T-helper 17 cell (primary cell): Measurements from ENCODE around the gene OR5M10. TPM values are rescaled to one million over a fixed set of nuclear protein-coding genes. Genes with fewer than 3 reads are reported as not detected.
"Not testable (repeated sequence)": the region's sequence is repeated elsewhere in the genome, so short reads cannot be mapped to it uniquely, and the experiment has no call there.

Source experiments
- ATAC-seq: fragments of 150-1000 bp; cut with Tn5 transposase; 2 replicates; pipeline ENCODE4 v1.10.0; 2021; ENCODE audit warnings: mild to moderate bottlenecking, moderate library complexity
- DNase-seq, 3 donors: peaks; one replicate each; pipeline versions ENCODE4 v3.0.0 to v3.0.0-alpha.2; 2020 to 2021
- H3K9me3 ChIP-seq: one replicate; pipeline ENCODE4 v1.7.0; 2013; ENCODE audit warnings: low read length, mild to moderate bottlenecking; ENCODE audit not compliant: control insufficient read depth, poor library complexity, severe bottlenecking
- H3K27ac Mint-ChIP-seq: one replicate; pipeline ENCODE4 v1.8.0; 2022; ENCODE audit warnings: mild to moderate bottlenecking, moderate library complexity, mixed read lengths
- H3K27me3 Mint-ChIP-seq: one replicate; pipeline ENCODE4 v1.8.0; 2022; ENCODE audit warnings: mixed read lengths
- H3K36me3 Mint-ChIP-seq: one replicate; pipeline ENCODE4 v1.8.0; 2022; ENCODE audit warnings: low read depth, mixed read lengths
- H3K4me1 Mint-ChIP-seq: one replicate; pipeline ENCODE4 v1.8.0; 2022; ENCODE audit warnings: mild to moderate bottlenecking, mixed read lengths
- H3K4me3 Mint-ChIP-seq: one replicate; pipeline ENCODE4 v1.8.0; 2022; ENCODE audit warnings: mild to moderate bottlenecking, moderate library complexity, mixed read lengths
- total RNA-seq, 4 donors: library from RNA in 2 of 4; stranded (reverse) in 2 of 4; gene quantifications; one replicate each; pipeline ENCODE4 v1.2.3 and lab custom pipeline; 2022 to 2026

OR5M10 gene
- total RNA-seq (not detected), total RNA-seq (lab: John Stamatoyannopoulos, UW) (0 reads per million in 2 donors)

GRCh38 chr11:56577621-56578020, at the start of gene OR5M10:
TSS of gene OR5M10 (minus strand) at chr11:56577721. CDS start at chr11:56577721, 0 bp downstream.
- no peaks in the 10 kb centered on the region for H3K4me1 Mint-ChIP-seq
- H3K27ac Mint-ChIP-seq: no peak within 1 kb of the TSS
- no peaks in the 10 kb centered on the region for H3K9me3 ChIP-seq
- DNase-seq (no peak), ATAC-seq (no peak)
- no peaks in the 10 kb centered on the region for H3K27me3 Mint-ChIP-seq
- H3K4me3 Mint-ChIP-seq: no peak within 1 kb of the TSS
- no peaks in the 10 kb centered on the region for H3K36me3 Mint-ChIP-seq

GRCh38 chr11:56625946-56626345, 48.4 kb upstream of the OR5M10 start:
- Mint-ChIP-seq H3K27ac (no peak overlapping the region), H3K4me1 (no peaks in the 10 kb centered on the region), H3K27me3 (no peaks in the 10 kb centered on the region), H3K4me3 (no peak overlapping the region), H3K36me3 (no peaks in the 10 kb centered on the region)
- ATAC-seq (no peak), DNase-seq (no peak)
- no peaks in the 10 kb centered on the region for H3K9me3 ChIP-seq

DNA sequence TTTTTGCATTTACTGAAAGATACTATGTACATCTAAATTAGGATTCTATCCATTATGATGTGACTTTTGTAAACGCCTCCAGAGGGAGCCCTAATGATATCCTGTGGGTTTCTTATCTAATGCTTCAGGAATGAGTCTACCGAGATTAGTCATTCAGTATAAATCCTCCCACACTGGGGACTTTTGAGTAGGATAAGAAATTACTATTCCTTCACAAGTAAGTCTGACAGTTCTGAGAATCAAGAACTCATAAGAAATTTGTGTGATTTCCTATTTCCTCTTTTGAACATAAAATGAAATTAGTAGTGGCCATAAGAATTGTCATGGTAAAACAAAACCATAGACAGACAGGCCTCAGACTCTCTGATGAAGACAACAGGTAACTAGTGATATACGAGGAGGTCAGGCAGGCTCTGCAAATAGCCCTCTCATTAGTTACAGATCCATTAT, 47.2 kb upstream of the OR5M10 start:
- H3K4me1 Mint-ChIP-seq: no peaks in the 10 kb centered on the region
- no peak for DNase-seq
- H3K9me3 ChIP-seq: no peaks in the 10 kb centered on the region
- H3K27me3 Mint-ChIP-seq: no peaks in the 10 kb centered on the region
- H3K36me3 Mint-ChIP-seq: no peaks in the 10 kb centered on the region
- H3K4me3 Mint-ChIP-seq: no peak overlapping the region
- no peak overlapping the region for H3K27ac Mint-ChIP-seq
- no peak for ATAC-seq

- H3K4me1 Mint-ChIP-seq: no peaks in the 10 kb centered on the region
- no peaks in the 10 kb centered on the region for H3K9me3 ChIP-seq
- H3K27ac Mint-ChIP-seq: no peak overlapping the region
- no peak overlapping the region for H3K4me3 Mint-ChIP-seq
- H3K27me3 Mint-ChIP-seq: no peaks in the 10 kb centered on the region
- ATAC-seq (no peak), DNase-seq (no peak)
- H3K36me3 Mint-ChIP-seq: no peaks in the 10 kb centered on the region
Observed at GRCh38 chr11:56611174-56611573, 33.7 kb upstream of the OR5M10 start.

- not testable (repeated sequence) for H3K27ac Mint-ChIP-seq, H3K36me3 Mint-ChIP-seq, H3K4me1 Mint-ChIP-seq, H3K9me3 ChIP-seq, H3K27me3 Mint-ChIP-seq, ATAC-seq, DNase-seq, H3K4me3 Mint-ChIP-seq
Observed at GRCh38 chr11:56592088-56592717, 14.7 kb upstream of the OR5M10 start.

- H3K27me3 Mint-ChIP-seq: no peaks in the 10 kb centered on the region
- no peak for DNase-seq
- H3K9me3 ChIP-seq: no peaks in the 10 kb centered on the region
- no peak overlapping the region for H3K27ac Mint-ChIP-seq
- no peak overlapping the region for H3K4me3 Mint-ChIP-seq
- H3K4me1 Mint-ChIP-seq: no peaks in the 10 kb centered on the region
- no peaks in the 10 kb centered on the region for H3K36me3 Mint-ChIP-seq
- ATAC-seq: no peak
Observed at GRCh38 chr11:56558574-56558973, 18.9 kb downstream of the OR5M10 start.

DNA sequence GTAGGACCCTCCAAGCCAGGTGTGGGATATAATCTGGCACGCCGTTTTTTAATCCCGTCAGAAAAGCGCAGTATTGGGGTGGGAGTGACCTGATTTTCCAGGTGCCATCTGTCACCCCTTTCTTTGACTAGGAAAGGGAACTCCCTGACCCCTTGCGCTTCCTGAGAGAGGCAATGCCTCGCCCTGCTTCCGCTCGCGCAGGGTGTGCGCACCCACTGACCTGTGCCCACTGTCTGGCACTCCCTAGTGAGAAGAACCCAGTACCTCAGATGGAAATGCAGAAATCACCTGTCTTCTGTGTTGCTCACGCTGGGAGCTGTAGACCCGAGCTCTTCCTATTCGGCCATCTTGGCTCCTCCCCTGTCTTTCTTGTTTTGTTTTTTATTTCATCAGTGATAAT, 22.8 kb downstream of the OR5M10 start:
- H3K27ac Mint-ChIP-seq, DNase-seq, H3K4me1 Mint-ChIP-seq, H3K27me3 Mint-ChIP-seq, H3K9me3 ChIP-seq, H3K4me3 Mint-ChIP-seq, H3K36me3 Mint-ChIP-seq, ATAC-seq: not testable (repeated sequence)

DNA sequence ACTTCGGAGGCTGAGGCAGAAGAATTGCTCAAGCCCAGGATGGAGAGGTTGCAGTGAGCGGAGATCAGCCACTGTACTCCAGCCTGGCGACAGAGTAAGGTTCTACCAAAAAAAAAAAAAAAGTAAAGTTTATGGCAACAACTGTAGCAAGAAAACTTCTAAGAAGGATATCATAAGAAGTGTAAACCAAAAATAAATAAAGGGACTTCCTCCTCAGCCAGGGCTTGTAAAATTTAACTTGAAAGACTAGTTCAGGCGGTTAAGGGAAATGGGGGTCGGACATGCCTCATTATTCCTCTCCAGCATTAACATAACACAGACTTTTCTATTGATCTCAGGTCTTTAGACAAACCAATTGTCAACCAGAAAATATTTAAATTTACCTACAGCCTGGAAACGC, 32.0 kb downstream of the OR5M10 start:
- Mint-ChIP-seq H3K4me1 (no peaks in the 10 kb centered on the region), H3K36me3 (no peaks in the 10 kb centered on the region), H3K27ac (no peak overlapping the region), H3K4me3 (no peak overlapping the region), H3K27me3 (no peaks in the 10 kb centered on the region)
- no peak for ATAC-seq
- DNase-seq: no peak
- H3K9me3 ChIP-seq: no peaks in the 10 kb centered on the region

GRCh38 chr11:56543739-56544138, 33.8 kb downstream of the OR5M10 start:
- no peak for DNase-seq
- H3K36me3 Mint-ChIP-seq: no peaks in the 10 kb centered on the region
- H3K4me1 Mint-ChIP-seq: no peaks in the 10 kb centered on the region
- H3K27me3 Mint-ChIP-seq: no peaks in the 10 kb centered on the region
- no peaks in the 10 kb centered on the region for H3K9me3 ChIP-seq
- no peak overlapping the region for H3K4me3 Mint-ChIP-seq
- no peak for ATAC-seq
- H3K27ac Mint-ChIP-seq: no peak overlapping the region

- ATAC-seq: no peak
- Mint-ChIP-seq H3K4me1 (no peaks in the 10 kb centered on the region), H3K36me3 (no peaks in the 10 kb centered on the region), H3K27ac (no peak within 1 kb of the TSS), H3K4me3 (no peak within 1 kb of the TSS), H3K27me3 (no peaks in the 10 kb centered on the region)
- H3K9me3 ChIP-seq: no peaks in the 10 kb centered on the region
- no peak for DNase-seq
Observed at GRCh38 chr11:56543157-56543556, 34.4 kb downstream of the OR5M10 start, which contains the start of gene OR5M11. TSS of gene OR5M11 (minus strand) at chr11:56543257. CDS start at chr11:56543257, 0 bp downstream.

- Mint-ChIP-seq H3K27me3 (no peaks in the 10 kb centered on the region), H3K4me3 (no peak overlapping the region), H3K36me3 (no peaks in the 10 kb centered on the region), H3K27ac (no peak overlapping the region), H3K4me1 (no peaks in the 10 kb centered on the region)
- ATAC-seq: no peak
- no peak for DNase-seq
- H3K9me3 ChIP-seq: no peaks in the 10 kb centered on the region
Observed at GRCh38 chr11:56533054-56533740, 44.3 kb downstream of the OR5M10 start.

DNA sequence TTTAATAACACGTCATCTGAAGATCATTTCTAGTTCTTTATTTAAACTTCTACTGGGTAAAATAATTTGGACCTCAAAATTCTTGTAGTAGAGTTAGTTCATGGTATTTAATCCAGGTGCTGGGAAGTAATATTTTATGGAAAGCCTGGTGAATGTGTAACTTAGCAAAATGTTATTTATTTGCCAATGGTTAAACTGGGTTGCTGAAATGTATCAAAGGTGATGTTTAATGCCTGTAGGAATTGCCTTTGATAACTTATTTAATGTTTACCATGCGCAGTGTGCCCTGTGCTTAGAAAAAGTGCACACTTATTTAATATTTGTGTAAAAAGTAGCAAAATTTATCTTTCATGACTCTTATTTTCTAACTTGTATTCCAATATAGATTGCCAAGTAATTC, 45.7 kb downstream of the OR5M10 start:
- H3K9me3 ChIP-seq: no peaks in the 10 kb centered on the region
- ATAC-seq: no peak
- H3K36me3 Mint-ChIP-seq: no peaks in the 10 kb centered on the region
- no peak overlapping the region for H3K4me3 Mint-ChIP-seq
- no peaks in the 10 kb centered on the region for H3K27me3 Mint-ChIP-seq
- H3K4me1 Mint-ChIP-seq: no peaks in the 10 kb centered on the region
- DNase-seq: no peak
- no peak overlapping the region for H3K27ac Mint-ChIP-seq
